OCI-LY1 (cell line): ENCODE measurements around the gene ATXN1.

Experiments
- H2AFZ ChIP-seq: fragments of 200-600 bp; sonication (generic), shearing (Covaris generic); 2 replicates; pipeline ENCODE4 v1.6.0; 2014; ENCODE audit warnings: antibody characterized with exemption, mild to moderate bottlenecking, low read length
- H3F3A ChIP-seq: fragments of 200-600 bp; sonication (generic), shearing (Covaris generic); 2 replicates; pipeline ENCODE4 v1.6.0; 2014; ENCODE audit warnings: mild to moderate bottlenecking, antibody characterized with exemption, low read length, moderate library complexity; ENCODE audit not compliant: insufficient read depth
- H3K27ac ChIP-seq: fragments of 200-600 bp; sonication (generic); 2 replicates; pipeline ENCODE4 v1.5.1; 2014; ENCODE audit warnings: low read length, mixed run types, mild to moderate bottlenecking, low read depth; ENCODE audit not compliant: poor library complexity, severe bottlenecking
- H3K27me3 ChIP-seq: fragments of 200-600 bp; sonication (generic); 2 replicates; pipeline ENCODE4 v1.6.0; 2014; ENCODE audit warnings: antibody characterized with exemption, mild to moderate bottlenecking, low read length, moderate library complexity; ENCODE audit not compliant: insufficient read depth
- H3K36me3 ChIP-seq: fragments of 200-600 bp; sonication (generic); 2 replicates; pipeline ENCODE4 v1.6.1; 2014; ENCODE audit warnings: mild to moderate bottlenecking, antibody characterized with exemption, low read length, moderate library complexity, mixed read lengths; ENCODE audit not compliant: insufficient read depth
- H3K4me1 ChIP-seq: fragments of 200-600 bp; sonication (generic); 2 replicates; pipeline ENCODE4 v1.5.1; 2014; ENCODE audit warnings: mild to moderate bottlenecking, low read length, moderate library complexity; ENCODE audit not compliant: insufficient read depth, severe bottlenecking
- H3K4me2 ChIP-seq: fragments of 200-600 bp; sonication (generic), shearing (Covaris generic); 2 replicates; pipeline ENCODE4 v1.6.1; 2014; ENCODE audit warnings: low read length
- H3K4me3 ChIP-seq: fragments of 200-600 bp; sonication (generic); 2 replicates; pipeline ENCODE4 v1.5.1; 2014; ENCODE audit warnings: low read length, low read depth, mild to moderate bottlenecking, mixed read lengths; ENCODE audit not compliant: poor library complexity, severe bottlenecking
- H3K79me2 ChIP-seq: fragments of 200-600 bp; shearing (Covaris generic); 2 replicates; pipeline ENCODE4 v1.6.1; 2016; ENCODE audit warnings: mixed run types, low read length, mixed read lengths; ENCODE audit not compliant: insufficient read depth
- H3K9ac ChIP-seq: fragments of 200-600 bp; sonication (generic), shearing (Covaris generic); 2 replicates; pipeline ENCODE4 v1.6.1; 2014; ENCODE audit warnings: mild to moderate bottlenecking, low read length, mixed read lengths
- H3K9me2 ChIP-seq: fragments of 200-600 bp; sonication (generic), shearing (Covaris generic); 2 replicates; pipeline ENCODE4 v1.6.1; 2014; ENCODE audit warnings: low read depth, mild to moderate bottlenecking, low read length, mixed read lengths
- H3K9me3 ChIP-seq: fragments of 200-600 bp; shearing (Covaris generic); 2 replicates; pipeline ENCODE4 v1.6.1; 2014; ENCODE audit warnings: low read length, mixed read lengths
- H4K20me1 ChIP-seq: fragments of 200-600 bp; sonication (generic), shearing (Covaris generic); 2 replicates; pipeline ENCODE4 v1.6.0; 2016; ENCODE audit warnings: mild to moderate bottlenecking, low read length; ENCODE audit not compliant: insufficient read depth
- CTCF ChIP-seq: fragments of 200-600 bp; sonication (generic), shearing (Covaris generic); IDR thresholded peaks from 2 replicates; pipeline ENCODE4 v1.5.1; 2017; ENCODE audit warnings: mild to moderate bottlenecking, antibody characterized with exemption, low read length, moderate library complexity, mixed read lengths
- EZH2 ChIP-seq: fragments of 200-600 bp; sonication (generic), shearing (Covaris generic); IDR thresholded peaks from 2 replicates; pipeline ENCODE4 v1.8.0; 2017; ENCODE audit warnings: borderline replicate concordance, mixed run types, mild to moderate bottlenecking, antibody characterized with exemption, low read length, moderate library complexity, mixed read lengths

Gene ATXN1

GRCh38 chr6:16474772-16475493 is 286.3 kb downstream of the ATXN1 start:
- TF ChIP-seq CTCF (no peak), EZH2 (no peak)
- Histone ChIP-seq H3K9me3 (no peaks in the 10 kb centered on the region), H2AFZ (no peak overlapping the region), H3K36me3 (no peaks in the 10 kb centered on the region), H4K20me1 (no peaks in the 10 kb centered on the region), H3K9me2 (no peaks in the 10 kb centered on the region), H3K4me1 (no peaks in the 10 kb centered on the region), H3F3A (no peaks in the 10 kb centered on the region), H3K4me2 (no peak overlapping the region), H3K27me3 (no peaks in the 10 kb centered on the region), H3K79me2 (no peaks in the 10 kb centered on the region), H3K4me3 (no peak overlapping the region), H3K9ac (no peak overlapping the region), H3K27ac (no peak overlapping the region)

- H3K27me3 ChIP-seq = no peaks in the 10 kb centered on the region
- no peaks in the 10 kb centered on the region for H3F3A ChIP-seq
- H3K27ac ChIP-seq = no peak overlapping the region
- no peaks in the 10 kb centered on the region for H3K4me1 ChIP-seq
- H3K9me2 ChIP-seq = no peaks in the 10 kb centered on the region
- H4K20me1 ChIP-seq = no peaks in the 10 kb centered on the region
- no peaks in the 10 kb centered on the region for H3K9me3 ChIP-seq
- H3K4me2 ChIP-seq = no peak overlapping the region
- H3K36me3 ChIP-seq = no peaks in the 10 kb centered on the region
- no peak overlapping the region for H3K4me3 ChIP-seq
- H3K9ac ChIP-seq = no peak overlapping the region
- no peaks in the 10 kb centered on the region for H3K79me2 ChIP-seq
- TF ChIP-seq CTCF = no peak
- no peak for TF ChIP-seq EZH2
- no peak overlapping the region for H2AFZ ChIP-seq
Observed at GRCh38 chr6:16473908-16474771, 287.1 kb downstream of the ATXN1 start.

GRCh38 chr6:16473184-16473907 is 287.9 kb downstream of the ATXN1 start:
- TF ChIP-seq EZH2 (no peak), CTCF (no peak)
- Histone ChIP-seq H3K4me1 (no peaks in the 10 kb centered on the region), H3K9ac (no peak overlapping the region), H3K27ac (no peak overlapping the region), H3K36me3 (no peaks in the 10 kb centered on the region), H3K4me2 (no peak overlapping the region), H3K4me3 (no peak overlapping the region), H4K20me1 (no peaks in the 10 kb centered on the region), H3K9me3 (no peaks in the 10 kb centered on the region), H3K27me3 (no peaks in the 10 kb centered on the region), H3K9me2 (no peaks in the 10 kb centered on the region), H3F3A (no peaks in the 10 kb centered on the region), H2AFZ (no peak overlapping the region), H3K79me2 (no peaks in the 10 kb centered on the region)
